DND-41 (cell line): ENCODE results near the gene EOLA2.
"Not testable (repeated sequence)": the region's sequence is repeated elsewhere in the genome, so short reads cannot be mapped to it uniquely, and the experiment has no call there.

Source experiments
- ATAC-seq: fragments of 200-7000 bp; cut with Tn5 transposase; 3 replicates; pipeline ENCODE4 v1.9.1; 2021; ENCODE audit warnings: low read depth; ENCODE audit not compliant: insufficient read depth
- DNase-seq: peaks from one replicate; pipeline ENCODE4 v3.0.0-alpha.2; 2020
- H2AFZ ChIP-seq: 2 replicates; pipeline ENCODE4 v1.6.0; 2012; ENCODE audit warnings: low read depth, low read length
- H3K27ac ChIP-seq: 2 replicates; pipeline ENCODE4 v1.5.1; 2012; ENCODE audit warnings: low read length, inconsistent platforms
- H3K27me3 ChIP-seq: fragments of 200-600 bp; sonication (generic); 2 replicates; pipeline ENCODE4 v1.6.0; 2012; ENCODE audit warnings: low read length, mild to moderate bottlenecking, inconsistent platforms; ENCODE audit not compliant: insufficient read depth, poor library complexity
- H3K36me3 ChIP-seq: 2 replicates; pipeline ENCODE4 v1.5.1; 2012; ENCODE audit warnings: low read length, inconsistent platforms; ENCODE audit not compliant: insufficient read depth
- H3K4me1 ChIP-seq: 2 replicates; pipeline ENCODE4 v1.5.1; 2012; ENCODE audit warnings: mild to moderate bottlenecking, low read length; ENCODE audit not compliant: insufficient read depth
- H3K4me2 ChIP-seq: 2 replicates; pipeline ENCODE4 v1.6.0; 2012; ENCODE audit warnings: mild to moderate bottlenecking, moderate library complexity, low read length, inconsistent platforms; ENCODE audit not compliant: insufficient read depth
- H3K4me3 ChIP-seq, 2 experiments: fragments of 200-600 bp in 1 of 2; shearing (Covaris generic) in 1 of 2; 2 replicates each; pipeline ENCODE4 v1.5.1; 2012 to 2016; ENCODE audit warnings: inconsistent platforms in 2 of 2, low read length in 2 of 2, mild to moderate bottlenecking in 2 of 2, low read depth in 1 of 2, moderate library complexity in 1 of 2
- H3K79me2 ChIP-seq: 2 replicates; pipeline ENCODE4 v1.6.0; 2012; ENCODE audit warnings: low read length, inconsistent platforms; ENCODE audit not compliant: insufficient read depth
- H3K9ac ChIP-seq: 2 replicates; pipeline ENCODE4 v1.6.0; 2012; ENCODE audit warnings: low read depth, mild to moderate bottlenecking, inconsistent platforms, low read length, moderate library complexity
- H3K9me3 ChIP-seq: 2 replicates; pipeline ENCODE4 v1.5.1; 2012; ENCODE audit warnings: low read length, moderate library complexity, mild to moderate bottlenecking, inconsistent platforms; ENCODE audit not compliant: insufficient read depth, severe bottlenecking
- H4K20me1 ChIP-seq: 2 replicates; pipeline ENCODE4 v1.6.0; 2012; ENCODE audit warnings: low read length; ENCODE audit not compliant: insufficient read depth

Gene EOLA2

DNA sequence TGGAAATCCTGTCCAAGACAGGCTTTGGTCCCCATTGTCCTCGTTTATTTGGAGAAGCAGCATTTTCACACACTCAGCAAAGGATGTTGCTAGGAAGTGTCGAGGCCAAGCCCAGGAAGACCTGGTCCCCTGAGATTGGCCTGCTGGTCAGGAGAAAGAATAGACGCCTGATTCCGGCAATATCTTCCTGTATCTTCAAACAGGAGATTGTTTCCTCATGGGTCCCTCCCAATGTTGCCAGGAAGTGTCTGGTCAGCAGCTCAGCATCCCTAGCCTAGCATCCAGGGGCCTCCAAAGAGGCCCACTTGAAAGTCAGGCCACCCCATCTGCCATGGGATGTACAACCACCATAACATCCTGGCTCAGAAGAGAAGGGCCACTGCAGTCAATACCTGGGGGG lies 6.9 kb downstream of the EOLA2 start:
- H4K20me1 ChIP-seq, H3K27ac ChIP-seq, H3K9me3 ChIP-seq, H3K4me1 ChIP-seq, DNase-seq, H3K4me3 ChIP-seq, H3K27me3 ChIP-seq, H2AFZ ChIP-seq, H3K4me2 ChIP-seq, H3K9ac ChIP-seq, H3K79me2 ChIP-seq, ATAC-seq, H3K36me3 ChIP-seq: not testable (repeated sequence)

DNA sequence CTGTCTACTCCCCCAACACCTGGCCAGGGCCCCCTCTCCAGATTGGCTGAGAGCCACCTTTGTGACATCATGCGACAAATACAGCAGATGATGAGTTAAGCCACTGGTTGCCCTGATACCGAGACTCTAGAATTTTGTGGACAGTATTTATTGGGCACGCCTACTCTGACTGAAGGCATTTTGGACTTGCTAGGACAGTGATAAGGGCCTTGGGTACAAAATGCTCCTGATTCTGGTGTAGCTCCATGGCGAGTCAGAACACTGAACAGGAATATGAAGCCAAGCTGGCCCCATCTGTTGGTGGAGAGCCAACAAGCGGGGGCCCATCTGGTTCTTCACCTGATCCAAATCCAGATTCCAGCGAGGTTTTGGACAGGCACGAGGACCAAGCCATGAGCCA lies 8.9 kb downstream of the EOLA2 start, which contains the start of gene HSFX4:
HSFX4 (plus strand) TSS at position 174 of the 400 bp plus-strand sequence; CDS start at position 246, 72 bp downstream.
- not testable (repeated sequence) for H3K27ac ChIP-seq

DNA sequence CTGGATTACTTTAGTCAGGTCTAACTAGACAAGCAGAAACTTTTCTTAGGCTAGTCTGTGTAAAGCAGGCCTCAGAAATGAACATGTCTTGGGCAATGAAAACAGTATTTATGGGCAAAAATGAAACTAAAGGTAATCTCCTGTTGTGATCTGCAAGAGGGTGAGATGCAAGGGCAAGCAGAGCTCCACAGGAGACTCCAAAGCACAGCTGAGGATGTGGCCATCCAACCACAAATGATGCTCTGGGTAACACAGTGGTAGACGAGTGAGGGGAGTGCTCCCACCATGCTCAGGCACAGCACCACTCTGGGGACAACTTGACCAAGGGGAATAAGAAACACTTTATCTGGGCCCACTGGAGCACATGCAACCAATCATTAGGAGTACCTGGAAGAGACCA lies 9.7 kb downstream of the EOLA2 start:
- not testable (repeated sequence) for H3K36me3 ChIP-seq, H3K4me3 ChIP-seq, H3K4me2 ChIP-seq, H3K9ac ChIP-seq, H4K20me1 ChIP-seq, H2AFZ ChIP-seq, H3K79me2 ChIP-seq, H3K9me3 ChIP-seq, H3K4me1 ChIP-seq, H3K27me3 ChIP-seq, DNase-seq, H3K27ac ChIP-seq
- ATAC-seq, result peak; percentile 48; the same call in 1 of the 3 replicates

More for the DNA sequence above, 8.9 kb downstream of the EOLA2 start, which contains the start of gene HSFX4:
- H3K79me2 ChIP-seq, H4K20me1 ChIP-seq, H3K27me3 ChIP-seq, H3K36me3 ChIP-seq, H3K4me3 ChIP-seq, H3K9ac ChIP-seq, DNase-seq, H3K4me2 ChIP-seq, H2AFZ ChIP-seq, H3K4me1 ChIP-seq, H3K9me3 ChIP-seq, ATAC-seq: not testable (repeated sequence)

DNA sequence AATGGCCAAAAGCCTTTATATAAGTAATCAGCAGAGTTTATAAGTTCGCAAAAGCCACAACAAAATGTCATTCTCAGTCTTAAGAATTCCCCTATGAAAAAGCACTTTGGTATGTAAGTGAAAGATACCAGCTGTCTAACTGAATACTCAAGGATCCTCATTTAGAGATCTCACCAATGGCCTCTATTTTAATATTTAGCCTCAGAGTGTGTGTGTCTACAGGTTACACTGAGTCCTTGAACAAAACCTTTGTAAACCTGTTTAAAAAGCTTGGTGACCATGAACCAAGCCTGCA lies 10.4 kb downstream of the EOLA2 start:
- H3K36me3 ChIP-seq, H2AFZ ChIP-seq, H3K9me3 ChIP-seq, ATAC-seq, H3K27ac ChIP-seq, H3K79me2 ChIP-seq, H4K20me1 ChIP-seq, DNase-seq, H3K4me1 ChIP-seq, H3K27me3 ChIP-seq, H3K4me3 ChIP-seq, H3K4me2 ChIP-seq, H3K9ac ChIP-seq: not testable (repeated sequence)

DNA sequence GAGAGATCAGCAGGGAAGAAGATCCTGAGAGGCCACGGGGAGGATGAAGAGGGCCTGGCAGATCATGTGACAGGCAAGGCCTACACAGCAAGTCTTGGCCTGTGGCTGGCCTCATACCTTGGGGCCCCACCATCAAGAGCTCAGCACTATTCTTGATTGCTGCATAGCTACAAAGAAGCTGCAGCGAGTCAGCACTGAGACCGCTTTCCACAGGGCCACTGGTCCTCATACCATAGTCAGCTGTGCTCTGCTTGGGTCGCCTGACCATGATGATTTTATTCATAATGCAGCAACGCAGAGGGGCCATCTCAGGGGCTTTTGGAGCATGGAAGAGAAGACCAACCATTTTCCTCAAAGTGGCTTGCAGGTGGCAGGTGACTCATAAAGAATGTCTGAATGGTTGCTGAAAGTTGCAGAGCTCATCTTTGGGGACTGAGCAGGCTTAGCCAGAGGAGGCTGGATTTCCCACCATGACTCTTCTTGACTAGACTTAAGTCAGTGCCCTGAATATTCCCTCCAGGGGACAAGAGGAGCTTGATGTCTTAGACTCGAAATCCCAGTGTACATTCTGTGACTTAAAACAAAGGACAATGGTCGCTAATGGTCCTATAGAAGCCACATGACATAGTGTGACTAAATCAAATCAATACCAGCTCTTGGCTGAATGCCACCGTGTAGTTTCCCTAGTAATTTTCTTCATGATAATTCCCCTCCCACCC lies 10.9 kb downstream of the EOLA2 start:
- H4K20me1 ChIP-seq, H3K4me2 ChIP-seq, H3K4me1 ChIP-seq, DNase-seq, H3K27ac ChIP-seq, H3K36me3 ChIP-seq, H3K9me3 ChIP-seq, H2AFZ ChIP-seq, H3K4me3 ChIP-seq, H3K9ac ChIP-seq, H3K79me2 ChIP-seq, ATAC-seq, H3K27me3 ChIP-seq: not testable (repeated sequence)

DNA sequence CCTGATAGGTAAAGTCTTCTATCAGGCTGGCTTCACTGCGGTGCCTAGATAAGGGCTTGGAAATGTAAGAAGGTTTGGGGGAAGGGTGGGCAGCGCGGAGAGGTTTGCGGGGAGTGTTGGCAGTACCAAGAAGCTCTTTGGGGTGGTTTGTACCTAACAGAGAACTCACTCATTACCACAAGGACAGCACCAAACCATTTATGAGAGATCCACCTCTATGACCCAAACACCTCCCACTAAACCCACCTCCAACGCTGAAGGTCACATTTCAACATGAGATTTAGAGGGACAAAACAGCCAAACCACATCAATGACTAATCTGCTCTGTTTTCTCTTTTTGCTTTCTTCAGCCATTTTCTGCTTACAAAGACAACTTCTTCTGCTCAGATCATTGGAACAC lies 13.9 kb downstream of the EOLA2 start:
- not testable (repeated sequence) for ATAC-seq, H3K79me2 ChIP-seq, H4K20me1 ChIP-seq, H2AFZ ChIP-seq, H3K27ac ChIP-seq, H3K4me2 ChIP-seq, H3K9me3 ChIP-seq, H3K4me1 ChIP-seq, DNase-seq, H3K4me3 ChIP-seq, H3K36me3 ChIP-seq, H3K9ac ChIP-seq, H3K27me3 ChIP-seq

DNA sequence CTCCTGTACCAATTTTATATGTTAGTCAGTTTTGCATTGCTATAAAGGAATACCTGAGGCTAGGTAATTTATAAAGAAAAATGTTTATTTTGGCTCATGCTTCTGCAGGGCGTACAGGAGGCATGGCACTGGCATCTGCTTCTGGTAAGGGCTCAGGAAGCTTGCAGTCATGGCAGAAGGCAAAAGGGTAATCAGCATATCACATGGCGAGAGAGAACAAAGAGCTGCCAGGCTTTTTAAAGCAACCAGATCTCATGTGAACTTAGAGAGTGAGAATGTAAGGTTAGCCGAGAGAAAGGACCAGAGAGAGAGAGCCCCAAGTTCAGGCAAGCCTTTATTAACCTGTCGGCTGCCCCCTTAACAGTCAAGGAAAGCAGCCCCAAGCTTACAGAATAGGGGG lies 14.5 kb downstream of the EOLA2 start:
- not testable (repeated sequence) for H2AFZ ChIP-seq, H4K20me1 ChIP-seq, ATAC-seq, H3K36me3 ChIP-seq, H3K9me3 ChIP-seq, H3K4me1 ChIP-seq, H3K9ac ChIP-seq, H3K4me2 ChIP-seq, H3K4me3 ChIP-seq, H3K27ac ChIP-seq, H3K79me2 ChIP-seq, H3K27me3 ChIP-seq, DNase-seq
